SK-N-MC (cell line): ENCODE measurements around the gene IQCM.

ENCODE experiments used
- EZH2 ChIP-seq: fragments of 200-600 bp; sonication (generic); IDR thresholded peaks from one replicate; pipeline ENCODE4 v1.6.1; 2017; ENCODE audit warnings: antibody characterized with exemption
- POLR2AphosphoS5 ChIP-seq: IDR thresholded peaks from 2 replicates; pipeline ENCODE4 v1.6.1; 2012; ENCODE audit warnings: mild to moderate bottlenecking, low read depth, low read length, borderline replicate concordance

- TF ChIP-seq EZH2, result no peak
- no peak for TF ChIP-seq POLR2AphosphoS5
These were observed 29.8 kb downstream of the IQCM start for GRCh38 chr4:149785696-149786431.
